ENCODE measurements around the gene ARHGAP22.

GRCh38 chr10:48491392-48492139 is 113.3 kb downstream of the ARHGAP22 start:
- TF ChIP-seq CTCF (IDR thresholded peaks at IDR 0.05; ENCODE audit: poor library complexity, severe bottlenecking) (no peak), POLR2AphosphoS5 (IDR thresholded peaks at IDR 0.05) (no peak)

Data from neural cell (in vitro differentiated cells).